HL-60 (cell line): Measurements from ENCODE around the gene RGSL1.

ENCODE experiments used
- DNase-seq, 2 experiments: peaks; one replicate each; pipeline ENCODE4 v3.0.0-alpha.2; 2010 to 2020; ENCODE audit warnings: low read depth in 1 of 2, low spot score in 1 of 2
- H3K27ac ChIP-seq: fragments of 250-450 bp; sonication (Bioruptor Pico); replicated peaks from 2 replicates; pipeline ENCODE4 v1.5.1; 2020; ENCODE audit warnings: mild to moderate bottlenecking, moderate library complexity
- H3K27me3 ChIP-seq: fragments of 250-450 bp; sonication (Bioruptor Pico); 2 replicates; pipeline ENCODE4 v1.5.1; 2021; ENCODE audit warnings: mild to moderate bottlenecking, moderate library complexity; ENCODE audit not compliant: insufficient read depth, poor library complexity, severe bottlenecking
- H3K4me3 ChIP-seq: replicated peaks from 2 replicates; pipeline ENCODE4 v1.5.1; 2011; ENCODE audit warnings: mild to moderate bottlenecking, control low read depth, low read length; ENCODE audit not compliant: insufficient read depth
- GABPA ChIP-seq: IDR thresholded peaks from 2 replicates; pipeline ENCODE4 v1.6.1; 2012; ENCODE audit warnings: low read depth
- POLR2AphosphoS5 ChIP-seq: IDR thresholded peaks from 2 replicates; pipeline ENCODE4 v1.6.1; 2012; ENCODE audit warnings: low read depth
- SPI1 ChIP-seq: IDR thresholded peaks from 2 replicates; pipeline ENCODE4 v1.6.1; 2012; ENCODE audit warnings: low read depth, mild to moderate bottlenecking, borderline replicate concordance
- TF ChIP-seq, protein P1 (sequence below): IDR thresholded peaks from one replicate; pipeline ENCODE4 v1.5.1; 2011; ENCODE audit warnings: low read length, control low read depth, inconsistent platforms; ENCODE audit not compliant: insufficient read depth
- TF ChIP-seq, protein P2 (sequence below): IDR thresholded peaks from 2 replicates; pipeline ENCODE4 v1.6.1; 2012; ENCODE audit warnings: low read depth; ENCODE audit not compliant: insufficient replicate concordance

The RGSL1 gene

DNA sequence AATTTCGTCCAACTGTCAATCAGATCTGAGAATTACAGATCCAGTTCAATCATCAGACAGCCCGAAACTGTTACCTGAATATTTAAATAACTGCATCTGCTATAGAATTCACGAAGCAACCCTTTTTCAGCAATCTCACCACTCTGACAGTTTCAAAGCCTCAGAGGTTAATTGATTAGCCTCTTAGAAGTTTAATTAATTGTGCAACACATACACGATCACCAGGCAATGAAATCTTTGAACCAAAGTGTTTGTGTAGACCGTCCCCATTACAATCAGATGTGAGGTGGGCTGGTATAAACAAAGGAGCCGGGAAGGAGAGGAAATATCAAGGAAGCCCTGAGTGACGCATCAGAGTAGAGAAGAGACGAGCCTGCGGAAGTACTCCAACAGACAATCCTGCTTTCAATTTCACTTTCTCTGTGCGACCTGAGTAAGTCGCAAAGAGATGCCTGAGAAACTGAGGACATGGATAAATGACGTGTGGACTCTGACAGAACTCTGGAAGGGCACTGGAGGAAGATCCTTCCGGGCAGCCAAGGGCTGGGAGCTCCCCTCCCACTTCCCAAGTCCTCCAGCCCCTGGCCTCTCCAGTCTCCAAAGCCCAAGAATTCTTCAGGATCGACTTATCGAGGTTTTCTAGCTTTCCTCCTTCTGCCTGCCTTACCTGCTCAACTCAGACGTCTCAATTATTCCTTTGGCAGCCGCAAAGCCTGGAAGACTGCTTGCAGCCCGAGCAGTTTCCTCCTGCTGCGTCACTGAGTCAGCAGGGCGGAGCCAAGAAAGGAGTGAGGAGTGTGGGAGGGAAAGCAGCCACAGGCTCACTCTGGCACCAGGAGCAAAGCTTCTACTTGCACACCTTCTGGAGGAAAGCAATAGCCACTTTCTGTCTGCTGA, 138.8 kb downstream of the RGSL1 start, which contains the start of gene RNASEL:
TSS of gene RNASEL (minus strand) at position 757 of the 897 bp plus-strand sequence. CDS start 2,450 bp downstream, outside the sequence.
- peak within 1 kb of the TSS; percentile 93 for H3K27ac ChIP-seq
- no peak for TF ChIP-seq GABPA
- TF ChIP-seq, protein P1, sequence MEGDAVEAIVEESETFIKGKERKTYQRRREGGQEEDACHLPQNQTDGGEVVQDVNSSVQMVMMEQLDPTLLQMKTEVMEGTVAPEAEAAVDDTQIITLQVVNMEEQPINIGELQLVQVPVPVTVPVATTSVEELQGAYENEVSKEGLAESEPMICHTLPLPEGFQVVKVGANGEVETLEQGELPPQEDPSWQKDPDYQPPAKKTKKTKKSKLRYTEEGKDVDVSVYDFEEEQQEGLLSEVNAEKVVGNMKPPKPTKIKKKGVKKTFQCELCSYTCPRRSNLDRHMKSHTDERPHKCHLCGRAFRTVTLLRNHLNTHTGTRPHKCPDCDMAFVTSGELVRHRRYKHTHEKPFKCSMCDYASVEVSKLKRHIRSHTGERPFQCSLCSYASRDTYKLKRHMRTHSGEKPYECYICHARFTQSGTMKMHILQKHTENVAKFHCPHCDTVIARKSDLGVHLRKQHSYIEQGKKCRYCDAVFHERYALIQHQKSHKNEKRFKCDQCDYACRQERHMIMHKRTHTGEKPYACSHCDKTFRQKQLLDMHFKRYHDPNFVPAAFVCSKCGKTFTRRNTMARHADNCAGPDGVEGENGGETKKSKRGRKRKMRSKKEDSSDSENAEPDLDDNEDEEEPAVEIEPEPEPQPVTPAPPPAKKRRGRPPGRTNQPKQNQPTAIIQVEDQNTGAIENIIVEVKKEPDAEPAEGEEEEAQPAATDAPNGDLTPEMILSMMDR: no peak
- TF ChIP-seq, protein P2, sequence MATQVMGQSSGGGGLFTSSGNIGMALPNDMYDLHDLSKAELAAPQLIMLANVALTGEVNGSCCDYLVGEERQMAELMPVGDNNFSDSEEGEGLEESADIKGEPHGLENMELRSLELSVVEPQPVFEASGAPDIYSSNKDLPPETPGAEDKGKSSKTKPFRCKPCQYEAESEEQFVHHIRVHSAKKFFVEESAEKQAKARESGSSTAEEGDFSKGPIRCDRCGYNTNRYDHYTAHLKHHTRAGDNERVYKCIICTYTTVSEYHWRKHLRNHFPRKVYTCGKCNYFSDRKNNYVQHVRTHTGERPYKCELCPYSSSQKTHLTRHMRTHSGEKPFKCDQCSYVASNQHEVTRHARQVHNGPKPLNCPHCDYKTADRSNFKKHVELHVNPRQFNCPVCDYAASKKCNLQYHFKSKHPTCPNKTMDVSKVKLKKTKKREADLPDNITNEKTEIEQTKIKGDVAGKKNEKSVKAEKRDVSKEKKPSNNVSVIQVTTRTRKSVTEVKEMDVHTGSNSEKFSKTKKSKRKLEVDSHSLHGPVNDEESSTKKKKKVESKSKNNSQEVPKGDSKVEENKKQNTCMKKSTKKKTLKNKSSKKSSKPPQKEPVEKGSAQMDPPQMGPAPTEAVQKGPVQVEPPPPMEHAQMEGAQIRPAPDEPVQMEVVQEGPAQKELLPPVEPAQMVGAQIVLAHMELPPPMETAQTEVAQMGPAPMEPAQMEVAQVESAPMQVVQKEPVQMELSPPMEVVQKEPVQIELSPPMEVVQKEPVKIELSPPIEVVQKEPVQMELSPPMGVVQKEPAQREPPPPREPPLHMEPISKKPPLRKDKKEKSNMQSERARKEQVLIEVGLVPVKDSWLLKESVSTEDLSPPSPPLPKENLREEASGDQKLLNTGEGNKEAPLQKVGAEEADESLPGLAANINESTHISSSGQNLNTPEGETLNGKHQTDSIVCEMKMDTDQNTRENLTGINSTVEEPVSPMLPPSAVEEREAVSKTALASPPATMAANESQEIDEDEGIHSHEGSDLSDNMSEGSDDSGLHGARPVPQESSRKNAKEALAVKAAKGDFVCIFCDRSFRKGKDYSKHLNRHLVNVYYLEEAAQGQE: no peak
- TF ChIP-seq SPI1: peak; percentile 37; the same call in 1 of the 2 replicates
- TF ChIP-seq POLR2AphosphoS5: peak; percentile 83; the same call in 1 of the 2 replicates
- DNase-seq: peak; percentile 57 to 76
- no peaks in the 10 kb centered on the region for H3K27me3 ChIP-seq
- H3K4me3 ChIP-seq: peak within 1 kb of the TSS; percentile 80

DNA sequence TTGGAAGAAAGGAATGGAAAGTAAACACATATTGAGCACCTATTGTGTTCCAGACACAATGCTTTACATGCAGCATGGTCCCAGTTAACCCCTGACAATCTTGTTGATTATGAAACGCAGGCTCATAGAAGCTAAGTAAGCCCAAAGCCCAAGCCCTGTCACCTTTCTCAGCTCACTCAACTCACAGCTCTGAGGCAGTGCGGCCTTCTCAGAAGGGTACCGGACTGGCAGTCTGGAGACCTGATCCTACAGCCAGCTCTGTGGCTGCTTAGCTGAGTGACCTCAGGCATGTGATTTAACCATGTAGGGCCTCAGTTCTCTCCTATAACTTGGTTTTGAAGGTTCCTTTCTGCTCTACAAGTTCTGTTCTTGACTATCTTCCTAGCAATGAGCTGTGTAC, 139.6 kb downstream of the RGSL1 start:
- Histone ChIP-seq H3K27me3 (no peaks in the 10 kb centered on the region), H3K27ac (no peak overlapping the region), H3K4me3 (no peak overlapping the region; the same call in 1 of the 2 replicates)
- no peak for DNase-seq
- TF ChIP-seq, protein P2: no peak
- TF ChIP-seq SPI1: no peak
- TF ChIP-seq, protein P1: no peak

DNA sequence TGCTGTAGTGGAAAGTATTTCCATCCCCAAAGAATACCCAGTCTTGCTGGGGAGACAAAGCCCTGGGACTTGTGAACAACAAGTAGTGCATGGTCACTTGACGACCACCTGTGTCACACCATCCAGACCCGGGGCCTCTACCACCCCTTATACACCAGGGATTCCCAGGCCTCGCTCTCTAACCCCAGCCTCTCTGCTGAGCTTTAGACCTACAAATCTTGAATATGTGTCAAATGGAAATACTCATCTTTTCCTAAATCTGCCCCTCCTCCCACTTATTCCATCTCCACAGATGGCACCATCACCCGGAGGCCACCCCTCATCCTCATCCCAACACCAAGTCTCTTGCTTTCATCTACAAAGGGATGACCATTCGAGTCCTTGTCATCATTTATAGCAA, 140.0 kb downstream of the RGSL1 start:
- no peak for DNase-seq
- no peak overlapping the region for H3K4me3 ChIP-seq
- TF ChIP-seq, protein P1: no peak
- TF ChIP-seq POLR2AphosphoS5 (no peak), SPI1 (no peak), GABPA (no peak)
- TF ChIP-seq, protein P2: no peak
- H3K27me3 ChIP-seq: no peaks in the 10 kb centered on the region
- H3K27ac ChIP-seq: no peak overlapping the region
